ENCODE measurements around the gene TAX1BP3. TPM values are rescaled to one million over a fixed set of nuclear protein-coding genes. Genes with fewer than 3 reads are reported as not detected.
"Not testable (repeated sequence)": the region's sequence is repeated elsewhere in the genome, so short reads cannot be mapped to it uniquely, and the experiment has no call there.

TAX1BP3 gene
- total RNA-seq, 1 donor from 2014 or later = 81.3 TPM

GRCh38 chr17:3704931-3705717, 36.7 kb upstream of the TAX1BP3 start:
- Mint-ChIP-seq H3K27me3 (no peaks in the 10 kb centered on the region), H3K27ac (no peak overlapping the region), H3K9me3 (ENCODE audit: low read depth) (peaks cover 4% of the 10 kb centered on the region), H3K36me3 (ENCODE audit: insufficient read depth) (peaks cover 5% of the 10 kb centered on the region), H3K4me3 (ENCODE audit: low read depth) (no peak overlapping the region), H3K4me1 (ENCODE audit: low read depth) (no peaks in the 10 kb centered on the region)
- no peak for DNase-seq (ENCODE audit: low spot score, unreplicated experiment)
- TF ChIP-seq CTCF (IDR thresholded peaks at IDR 0.05; ENCODE audit: unreplicated experiment) = no peak

GRCh38 chr17:3702041-3702539, 33.7 kb upstream of the TAX1BP3 start:
- not testable (repeated sequence) for H3K4me1 Mint-ChIP-seq (ENCODE audit: low read depth); H3K9me3 Mint-ChIP-seq (ENCODE audit: low read depth); H3K4me3 Mint-ChIP-seq (ENCODE audit: low read depth); DNase-seq (ENCODE audit: low spot score, unreplicated experiment); H3K36me3 Mint-ChIP-seq (ENCODE audit: insufficient read depth)
- H3K27me3 Mint-ChIP-seq = peaks cover 20% of the 10 kb centered on the region
- H3K27ac Mint-ChIP-seq = peak overlapping the region; percentile 69

GRCh38 chr17:3699951-3700350, 31.6 kb upstream of the TAX1BP3 start:
- Mint-ChIP-seq H3K36me3 (ENCODE audit: insufficient read depth) (peaks cover 5% of the 10 kb centered on the region), H3K4me1 (ENCODE audit: low read depth) (peaks cover 1% of the 10 kb centered on the region), H3K9me3 (ENCODE audit: low read depth) (peaks cover 4% of the 10 kb centered on the region), H3K27me3 (peaks cover 35% of the 10 kb centered on the region), H3K4me3 (ENCODE audit: low read depth) (no peak overlapping the region), H3K27ac (no peak overlapping the region)
- no peak for TF ChIP-seq CTCF (IDR thresholded peaks at IDR 0.05; ENCODE audit: unreplicated experiment)
- no peak for DNase-seq (ENCODE audit: low spot score, unreplicated experiment)

GRCh38 chr17:3698139-3698538, 29.8 kb upstream of the TAX1BP3 start:
- peaks cover 5% of the 10 kb centered on the region for H3K36me3 Mint-ChIP-seq (ENCODE audit: insufficient read depth)
- no peak overlapping the region for H3K27ac Mint-ChIP-seq
- no peak for TF ChIP-seq CTCF (IDR thresholded peaks at IDR 0.05; ENCODE audit: unreplicated experiment)
- H3K27me3 Mint-ChIP-seq = peaks cover 51% of the 10 kb centered on the region
- no peak for DNase-seq (ENCODE audit: low spot score, unreplicated experiment)
- H3K9me3 Mint-ChIP-seq (ENCODE audit: low read depth) = peaks cover 4% of the 10 kb centered on the region
- H3K4me1 Mint-ChIP-seq (ENCODE audit: low read depth) = peaks cover 1% of the 10 kb centered on the region
- no peak overlapping the region for H3K4me3 Mint-ChIP-seq (ENCODE audit: low read depth)

GRCh38 chr17:3697103-3697476, 28.7 kb upstream of the TAX1BP3 start:
- Mint-ChIP-seq H3K4me1 (ENCODE audit: low read depth) (peaks cover 1% of the 10 kb centered on the region), H3K36me3 (ENCODE audit: insufficient read depth) (no peaks in the 10 kb centered on the region), H3K27me3 (peaks cover 53% of the 10 kb centered on the region), H3K9me3 (ENCODE audit: low read depth) (no peaks in the 10 kb centered on the region), H3K27ac (no peak overlapping the region), H3K4me3 (ENCODE audit: low read depth) (no peak overlapping the region)
- TF ChIP-seq CTCF (IDR thresholded peaks at IDR 0.05; ENCODE audit: unreplicated experiment) = no peak
- DNase-seq (ENCODE audit: low spot score, unreplicated experiment) = no peak
